Erythroblast (primary cell): Measurements from ENCODE around the gene SERINC3.

Experiments
- DNase-seq, 2 experiments: peaks; one replicate each; lab custom pipeline; 2025; lab: John Stamatoyannopoulos, UW
- GATA1 ChIP-seq: IDR thresholded peaks from 2 replicates; pipeline ENCODE4 v1.6.1; 2011; ENCODE audit warnings: low read depth, mild to moderate bottlenecking, control low read depth, low read length, moderate library complexity
- POLR2A ChIP-seq: IDR thresholded peaks from 2 replicates; pipeline ENCODE4 v1.6.1; 2011; ENCODE audit warnings: mild to moderate bottlenecking, low read length

Gene SERINC3

DNA sequence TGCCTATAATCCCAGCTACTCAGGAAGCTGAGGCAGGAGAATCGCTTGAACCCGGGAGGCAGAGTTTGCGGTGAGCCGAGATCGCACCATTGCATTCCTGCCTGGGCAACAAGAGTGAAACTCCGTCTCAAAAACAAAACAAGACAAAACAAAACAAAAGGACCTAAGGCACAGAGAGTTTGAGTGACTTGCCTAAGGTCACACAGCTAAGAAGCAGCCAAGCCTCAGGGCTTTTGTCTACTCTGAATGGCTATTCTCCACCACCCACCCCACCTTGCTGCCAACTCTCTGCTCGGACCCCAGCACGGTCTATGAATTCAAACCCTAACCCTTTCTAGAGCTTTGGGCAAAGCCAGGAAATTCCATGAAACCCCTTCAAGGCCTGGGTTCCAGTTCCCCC lies 65.3 kb downstream of the SERINC3 start:
- no peak for DNase-seq
- TF ChIP-seq GATA1 (no peak), POLR2A (no peak)

- no peak for DNase-seq
Observed at GRCh38 chr20:44455126-44455525, 66.7 kb downstream of the SERINC3 start.

DNA sequence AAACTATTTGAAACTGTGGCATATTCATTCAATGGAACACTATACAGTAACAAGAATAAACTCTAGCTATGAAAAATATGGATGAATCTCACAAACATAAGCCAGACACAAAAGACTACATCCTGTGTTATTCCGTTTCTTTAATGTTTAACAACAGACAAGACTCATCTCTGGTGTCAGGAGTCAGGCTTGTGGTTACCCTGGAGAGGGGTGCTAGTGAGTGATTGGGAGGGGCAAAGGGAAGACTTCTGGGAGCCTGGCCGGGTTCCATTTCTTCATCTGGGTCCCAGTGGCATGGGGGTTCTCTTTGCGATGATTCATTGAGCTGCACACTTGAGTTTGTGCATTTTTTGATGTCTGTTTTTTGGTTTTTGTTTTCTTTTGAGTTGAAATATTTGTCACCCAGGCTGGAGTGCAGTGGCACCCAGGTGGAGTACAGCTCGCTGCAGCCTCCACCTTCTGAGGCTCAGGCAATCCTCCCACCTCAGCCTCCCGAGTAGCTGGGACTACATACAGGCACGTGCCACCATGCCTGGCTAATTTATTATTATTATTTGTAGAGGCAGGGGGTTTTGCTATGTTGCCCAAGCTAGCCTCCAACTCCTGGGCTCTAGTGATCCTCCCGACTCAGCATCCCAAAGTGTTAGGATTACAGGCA lies 67.4 kb downstream of the SERINC3 start:
- TF ChIP-seq POLR2A (no peak), GATA1 (no peak)
- no peak for DNase-seq

More at GRCh38 chr20:44455126-44455525, 66.7 kb downstream of the SERINC3 start:
- TF ChIP-seq POLR2A (no peak), GATA1 (no peak)

DNA sequence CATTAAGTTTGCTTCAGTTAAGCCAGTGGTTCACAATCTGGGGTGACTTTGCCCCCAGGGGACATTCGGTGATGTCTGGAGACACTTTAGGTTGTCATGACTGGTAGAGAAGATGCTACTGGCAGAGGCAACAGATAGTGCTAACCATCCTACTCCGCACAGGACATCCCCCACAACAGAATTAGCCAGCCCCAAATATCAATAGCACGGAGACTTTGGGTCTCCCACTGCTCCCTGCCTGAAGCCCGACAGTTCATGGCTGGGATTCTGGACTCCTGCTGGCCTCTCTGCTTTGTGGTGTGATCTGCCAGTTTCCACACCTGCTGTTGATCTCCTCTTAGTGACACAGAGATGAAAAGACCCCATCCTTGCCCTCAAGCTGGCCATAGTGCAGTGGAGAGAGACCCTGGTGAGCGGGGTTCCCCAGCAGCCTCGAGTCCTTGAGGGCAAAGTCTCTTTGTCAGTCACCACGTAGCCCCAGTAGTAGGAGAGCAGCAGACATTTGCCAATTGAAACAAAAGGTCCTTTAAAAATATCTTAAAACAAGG lies 70.9 kb downstream of the SERINC3 start:
- no peak for DNase-seq
- TF ChIP-seq POLR2A = no peak
- TF ChIP-seq GATA1 = no peak

DNA sequence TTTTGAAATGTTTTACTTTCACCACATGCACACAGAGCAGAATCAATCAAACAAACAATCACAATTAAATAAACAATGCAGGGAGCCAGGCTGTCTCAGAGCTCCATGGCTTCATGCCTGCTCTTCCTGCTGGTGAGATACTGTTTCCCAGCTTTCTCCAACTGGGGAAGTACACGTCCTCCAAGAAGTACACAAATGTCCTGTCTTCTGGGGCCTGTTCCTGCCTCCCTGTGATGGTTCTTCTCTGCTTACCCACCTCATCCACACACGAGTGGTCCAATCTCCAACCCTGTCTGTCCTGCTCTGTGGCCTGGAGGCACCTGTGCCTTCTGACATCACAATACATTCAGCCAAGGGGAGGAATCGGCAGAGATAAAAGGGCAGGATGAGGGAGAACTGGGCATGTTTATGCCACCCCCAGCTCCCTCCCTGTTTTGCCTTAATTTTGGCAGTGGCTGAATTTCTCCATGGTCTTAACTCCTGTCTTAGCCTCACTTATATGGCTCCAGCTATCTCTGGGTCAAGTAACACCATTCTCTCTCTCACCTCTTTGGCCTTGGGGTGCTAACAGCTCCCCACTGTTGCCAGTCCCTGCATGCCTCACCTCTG lies 71.5 kb downstream of the SERINC3 start:
- TF ChIP-seq GATA1 (no peak), POLR2A (no peak)

DNA sequence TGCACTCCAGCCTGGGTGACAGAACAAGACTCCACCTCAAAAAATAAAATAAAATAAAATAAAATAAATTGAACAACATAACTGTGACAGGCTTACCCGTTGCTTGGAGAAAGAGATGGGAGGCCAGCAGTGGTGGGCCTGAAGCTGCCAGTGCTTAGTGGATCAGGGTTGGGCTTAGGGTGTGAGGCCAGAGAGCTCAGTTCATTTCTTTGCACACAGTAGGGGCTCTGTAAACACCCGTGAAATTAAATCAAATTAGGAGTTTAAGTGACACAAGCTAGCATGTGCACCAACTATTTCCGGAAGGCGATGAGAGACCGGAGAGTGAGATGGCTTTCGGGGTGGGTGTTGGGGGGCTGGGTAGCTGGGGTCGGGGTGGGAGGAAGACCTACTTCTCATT lies 72.0 kb downstream of the SERINC3 start:
- TF ChIP-seq POLR2A = no peak
- TF ChIP-seq GATA1 = no peak

More for the DNA sequence above, 71.5 kb downstream of the SERINC3 start:
- no peak for DNase-seq

GRCh38 chr20:44448753-44449546 lies 72.9 kb downstream of the SERINC3 start:
- TF ChIP-seq GATA1 = no peak
- no peak for TF ChIP-seq POLR2A
- DNase-seq = peak; percentile 75 to 80

More for the DNA sequence above, 72.0 kb downstream of the SERINC3 start:
- no peak for DNase-seq

DNA sequence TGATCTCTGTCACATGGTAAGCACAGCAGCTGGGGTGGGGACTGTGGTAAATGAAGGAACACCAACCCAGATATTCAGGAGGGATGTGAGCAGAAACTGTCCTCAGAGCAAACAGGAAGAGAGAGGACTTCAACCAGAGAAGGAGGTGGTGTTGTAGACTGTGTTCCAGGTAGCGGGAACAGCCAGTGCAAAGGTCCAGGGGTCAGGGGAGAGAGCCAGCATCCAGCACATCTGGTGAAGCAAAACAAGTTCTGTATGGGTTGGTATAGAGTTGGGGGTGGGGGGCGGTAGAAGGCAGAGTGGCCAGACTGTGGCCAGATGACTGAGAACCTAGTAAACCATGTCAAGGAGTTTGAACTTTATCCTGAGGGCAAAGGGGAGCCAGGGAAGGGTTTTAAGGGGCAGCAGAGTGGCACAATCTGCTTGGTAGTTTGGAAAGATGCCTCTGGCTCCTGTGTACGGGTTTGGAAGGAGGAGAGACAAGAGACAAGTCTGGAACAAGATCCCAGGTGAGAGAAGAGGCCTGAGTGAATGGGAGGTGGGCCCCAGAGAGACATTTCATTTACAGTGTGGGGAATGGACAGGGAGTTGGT lies 73.9 kb downstream of the SERINC3 start:
- no peak for DNase-seq
- TF ChIP-seq POLR2A (no peak), GATA1 (no peak)
